Activated CD8-positive, alpha-beta memory T cell treated with anti-CD3 and anti-CD28 coated beads, Interleukin-2, amount 50 U/mL, for 4 hours (primary cell): Measurements from ENCODE around the gene GTF3C5.
A peak's percentile ranks its signal among the peaks of the same experiment; 100 is the strongest.

ENCODE experiments used
- DNase-seq: peaks from one replicate; pipeline ENCODE4 v3.0.0-alpha.2; 2020

Gene GTF3C5

DNA sequence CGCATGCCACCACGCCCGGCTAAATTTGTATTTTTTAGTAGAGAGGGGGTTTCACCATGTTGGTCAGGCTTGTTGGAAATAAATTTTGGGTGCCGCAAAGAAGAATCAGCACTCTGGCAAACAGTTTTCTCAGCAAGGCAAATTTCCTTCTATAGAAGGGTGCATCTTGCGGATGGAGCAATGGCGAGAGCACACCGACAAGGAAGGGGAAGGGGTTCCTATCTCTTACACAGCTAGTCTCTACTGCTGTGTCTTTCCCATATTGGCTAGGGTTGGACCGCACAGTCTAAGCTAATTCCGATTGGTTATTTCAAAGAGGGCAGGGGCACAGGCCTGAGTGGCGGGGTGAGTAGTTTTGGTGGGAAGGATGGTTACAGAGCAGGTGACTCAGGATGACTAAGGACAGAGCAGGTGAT, 707 bp downstream of the GTF3C5 start:
- no peak for DNase-seq

DNA sequence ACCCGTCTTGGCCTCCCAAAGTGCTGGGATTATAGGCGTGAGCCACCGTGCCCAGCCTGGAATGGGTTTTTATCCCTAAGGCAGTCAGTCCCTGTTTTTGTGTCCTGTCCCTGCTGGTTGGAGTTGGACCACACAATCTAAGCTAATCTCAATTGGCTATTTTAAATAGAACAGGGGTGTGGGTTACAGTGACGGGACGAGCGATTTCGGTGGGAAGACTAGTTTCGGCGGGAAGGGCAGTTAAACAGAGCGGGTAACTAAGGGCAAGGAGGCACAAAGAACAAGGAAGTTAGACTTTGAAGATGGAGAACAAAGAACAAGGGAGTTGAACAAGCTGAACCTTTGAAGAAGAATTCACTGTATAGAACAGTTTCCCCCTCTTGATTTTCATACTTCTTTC, 1.4 kb downstream of the GTF3C5 start:
- no peak for DNase-seq

- DNase-seq, result no peak
These were observed 4.9 kb downstream of the GTF3C5 start for GRCh38 chr9:133035669-133036068.

DNA sequence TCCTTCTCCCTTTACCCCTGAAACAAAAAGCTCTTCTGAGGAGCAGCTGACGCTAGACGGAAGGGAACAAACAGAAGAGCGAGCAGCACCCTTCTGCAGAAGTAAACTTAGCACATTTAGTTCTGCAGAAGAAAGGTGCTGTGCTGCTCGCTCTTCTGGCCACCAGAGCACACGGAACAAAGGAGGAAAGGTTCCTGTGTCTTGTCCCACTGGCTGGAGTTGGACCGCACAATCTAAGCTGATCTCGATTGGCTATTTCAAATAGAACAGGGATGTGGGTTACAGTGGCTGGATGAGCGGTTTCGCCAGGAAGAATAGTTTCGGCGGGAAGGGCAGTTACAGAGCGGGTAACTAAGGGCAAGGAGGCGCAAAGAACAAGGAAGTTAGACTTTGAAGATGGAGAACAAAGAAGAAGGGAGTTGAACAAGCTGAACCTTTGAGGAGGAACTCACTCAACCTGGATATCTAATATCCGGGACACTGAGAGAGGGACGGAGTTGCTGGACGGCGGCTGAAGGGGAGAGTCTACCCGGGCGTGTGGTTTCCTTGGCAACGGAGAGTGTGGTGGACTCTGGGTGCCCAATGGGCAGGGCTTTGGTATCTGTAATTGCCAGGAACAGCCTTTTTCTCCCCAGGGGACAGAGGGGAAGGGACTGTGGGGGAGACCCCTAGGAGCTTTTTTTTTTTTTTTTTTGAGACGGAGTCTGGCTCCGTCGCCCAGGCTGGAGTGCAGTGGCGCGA, 7.1 kb downstream of the GTF3C5 start:
- DNase-seq, result no peak

- DNase-seq, result peak; percentile 45
These were observed 10.2 kb downstream of the GTF3C5 start for GRCh38 chr9:133040892-133041479.

- no peak for DNase-seq
These were observed 11.2 kb downstream of the GTF3C5 start for GRCh38 chr9:133041958-133042357.

- no peak for DNase-seq
These were observed 11.9 kb downstream of the GTF3C5 start for GRCh38 chr9:133042676-133043075.

DNA sequence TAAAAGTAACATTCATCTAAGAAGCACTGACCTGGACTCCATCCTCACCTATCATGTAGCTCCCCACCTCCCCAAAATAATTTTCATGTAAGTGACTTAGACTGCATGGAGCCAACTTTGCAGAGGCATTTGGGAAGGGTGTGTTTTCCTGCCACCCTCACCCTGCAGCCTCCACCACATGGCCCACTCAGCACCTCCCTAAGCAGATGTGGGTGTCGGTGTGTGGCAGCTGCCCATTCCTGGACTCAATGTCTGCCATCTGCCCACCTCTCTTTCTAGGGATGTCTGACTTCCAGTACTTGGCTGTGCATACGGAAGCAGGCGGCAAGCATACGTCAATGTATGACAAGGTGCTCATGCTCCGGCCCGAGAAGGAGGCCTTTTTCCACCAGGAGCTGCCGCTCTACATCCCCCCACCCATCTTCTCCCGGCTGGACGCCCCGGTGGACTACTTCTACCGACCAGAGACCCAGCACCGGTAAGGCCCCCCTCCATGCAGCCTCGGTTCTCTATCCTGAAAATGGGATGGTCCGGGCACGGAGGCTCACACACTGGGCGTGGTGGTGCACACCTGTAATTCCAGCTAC, 12.7 kb downstream of the GTF3C5 start:
- DNase-seq, result no peak

DNA sequence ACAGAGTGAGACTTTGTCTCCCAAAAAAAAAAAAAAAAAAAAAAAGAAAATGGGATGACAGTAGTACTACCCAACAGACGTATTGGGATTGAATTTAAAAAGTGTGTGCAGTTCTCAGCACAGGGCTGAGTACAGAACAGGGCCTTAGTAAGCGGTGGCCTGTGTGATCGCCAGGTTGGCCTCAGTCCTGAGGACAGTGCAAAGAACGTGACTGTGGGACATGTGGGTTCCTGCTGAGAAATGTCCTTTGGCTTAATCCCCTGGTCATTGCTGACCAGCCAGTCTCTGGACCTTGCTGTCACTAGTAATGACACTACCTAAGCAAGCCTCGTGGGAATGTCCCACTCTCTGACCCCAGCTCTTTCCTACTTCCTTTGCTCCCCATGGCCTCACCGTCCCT, 13.3 kb downstream of the GTF3C5 start:
- DNase-seq, result no peak

- DNase-seq, result no peak
These were observed 13.9 kb downstream of the GTF3C5 start for GRCh38 chr9:133044661-133045060.

GRCh38 chr9:133045132-133045531, 14.3 kb downstream of the GTF3C5 start:
- DNase-seq, result no peak

- no peak for DNase-seq
These were observed 15.6 kb downstream of the GTF3C5 start for GRCh38 chr9:133046196-133046899.

- DNase-seq, result no peak
These were observed 16.1 kb downstream of the GTF3C5 start for GRCh38 chr9:133046900-133047295.

DNA sequence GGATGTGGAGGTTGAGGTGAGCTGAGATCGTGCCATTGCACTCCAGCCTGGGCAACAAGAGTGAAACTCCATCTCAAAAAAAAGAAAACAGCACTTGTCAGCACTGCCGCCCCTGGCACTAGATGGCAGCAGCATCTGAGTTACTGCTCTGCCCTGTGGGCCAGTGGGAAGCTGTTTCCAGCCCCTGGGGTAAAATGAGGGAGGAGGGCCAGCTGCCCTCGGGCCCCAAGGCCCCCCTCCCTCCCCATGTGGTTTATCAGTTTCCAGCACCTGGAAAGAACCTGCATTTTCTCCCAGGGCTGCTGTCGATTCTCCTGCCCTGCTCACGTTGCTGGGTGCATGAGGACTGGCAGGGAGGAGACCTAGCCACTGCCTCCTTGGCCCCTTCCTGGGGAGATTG, 17.8 kb downstream of the GTF3C5 start:
- DNase-seq, result no peak

GRCh38 chr9:133049043-133049442, 18.2 kb downstream of the GTF3C5 start:
- DNase-seq, result no peak

DNA sequence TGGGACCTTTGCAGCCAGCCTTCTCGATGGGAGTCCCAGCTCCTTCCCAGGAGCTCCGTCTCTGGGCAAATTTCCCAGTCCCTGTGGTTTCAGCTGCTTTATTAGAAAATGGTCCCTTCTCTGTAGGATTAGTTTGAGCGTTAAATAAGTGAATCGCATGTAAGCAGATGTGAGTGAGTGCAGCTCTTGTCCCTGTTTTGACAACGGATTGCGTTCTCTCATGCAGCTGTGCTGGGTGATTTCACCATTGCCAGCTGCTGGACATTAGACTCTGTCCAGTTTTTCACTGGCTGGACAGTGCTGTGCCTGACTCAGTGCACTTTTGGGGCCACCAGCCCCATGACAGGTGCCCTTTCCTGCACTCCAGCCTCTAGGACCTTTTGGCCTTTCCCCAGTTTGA, 19.3 kb downstream of the GTF3C5 start:
- no peak for DNase-seq

- no peak for DNase-seq
These were observed 20.0 kb downstream of the GTF3C5 start for GRCh38 chr9:133050781-133051180.

DNA sequence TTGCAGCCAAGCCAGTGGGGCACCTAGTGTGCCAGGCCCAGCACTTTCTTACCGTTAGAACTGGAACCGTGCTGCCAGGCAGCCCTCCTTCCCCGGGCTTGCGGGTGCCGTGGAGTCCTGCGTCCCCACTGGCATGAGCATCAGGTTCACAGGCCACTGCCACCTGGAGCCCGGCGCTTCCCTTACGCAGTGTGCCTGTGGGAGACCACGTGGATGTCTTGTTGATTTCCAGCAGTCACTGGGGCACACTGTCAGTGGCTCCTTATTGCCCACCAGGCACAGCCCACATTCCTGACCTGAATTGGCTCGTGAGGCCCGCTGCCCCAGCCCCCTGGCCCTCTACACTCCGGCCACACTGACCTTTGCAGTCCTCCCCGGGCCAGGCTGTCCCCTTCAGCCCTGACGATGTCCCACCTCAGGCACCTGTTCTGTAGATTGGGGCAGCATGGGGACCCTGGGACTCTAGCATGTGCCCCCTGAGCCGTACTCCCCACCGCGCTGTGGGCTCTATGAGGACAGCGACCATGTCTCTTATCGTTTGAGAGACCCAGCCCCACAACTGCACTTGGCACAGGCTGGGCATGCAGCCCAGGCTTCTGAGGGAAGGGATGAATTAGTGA, 20.6 kb downstream of the GTF3C5 start:
- no peak for DNase-seq

- no peak for DNase-seq
These were observed 21.3 kb downstream of the GTF3C5 start for GRCh38 chr9:133051966-133052539.

DNA sequence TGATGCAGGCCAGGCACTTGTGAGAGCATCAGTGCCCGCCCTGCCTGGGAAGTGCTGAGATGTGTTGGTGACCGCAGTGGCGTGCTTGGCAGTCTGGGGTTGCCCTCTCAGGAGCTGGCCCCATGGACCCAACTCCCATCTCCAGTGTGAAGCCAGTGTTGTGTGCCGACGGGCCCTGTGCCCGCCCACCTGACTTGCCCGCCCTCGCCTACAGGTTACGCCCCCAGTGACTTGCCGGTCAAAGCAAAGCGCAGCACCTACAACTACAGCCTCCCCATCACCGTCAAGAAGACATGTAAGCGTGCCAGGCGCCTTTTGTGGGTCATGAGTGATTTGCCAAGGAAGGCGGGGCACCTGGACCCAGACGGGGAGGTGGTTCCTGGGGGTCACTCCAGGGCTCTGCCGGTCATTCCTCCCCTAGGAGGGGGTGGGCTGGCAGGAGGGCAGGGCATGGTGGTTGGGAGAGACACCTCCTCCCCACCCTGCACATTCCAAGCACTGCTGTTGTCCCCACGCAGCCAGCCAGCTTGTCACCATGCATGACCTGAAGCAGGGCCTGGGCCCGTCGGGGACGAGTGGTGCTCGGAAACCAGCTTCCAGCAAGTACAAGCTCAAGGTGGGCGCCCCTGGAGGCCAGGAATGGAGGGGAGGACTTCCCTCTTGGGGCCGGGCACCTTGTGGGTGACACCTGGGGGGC, 23.5 kb downstream of the GTF3C5 start:
- DNase-seq, result no peak

- DNase-seq, result no peak
These were observed 24.2 kb downstream of the GTF3C5 start for GRCh38 chr9:133054966-133055365.

DNA sequence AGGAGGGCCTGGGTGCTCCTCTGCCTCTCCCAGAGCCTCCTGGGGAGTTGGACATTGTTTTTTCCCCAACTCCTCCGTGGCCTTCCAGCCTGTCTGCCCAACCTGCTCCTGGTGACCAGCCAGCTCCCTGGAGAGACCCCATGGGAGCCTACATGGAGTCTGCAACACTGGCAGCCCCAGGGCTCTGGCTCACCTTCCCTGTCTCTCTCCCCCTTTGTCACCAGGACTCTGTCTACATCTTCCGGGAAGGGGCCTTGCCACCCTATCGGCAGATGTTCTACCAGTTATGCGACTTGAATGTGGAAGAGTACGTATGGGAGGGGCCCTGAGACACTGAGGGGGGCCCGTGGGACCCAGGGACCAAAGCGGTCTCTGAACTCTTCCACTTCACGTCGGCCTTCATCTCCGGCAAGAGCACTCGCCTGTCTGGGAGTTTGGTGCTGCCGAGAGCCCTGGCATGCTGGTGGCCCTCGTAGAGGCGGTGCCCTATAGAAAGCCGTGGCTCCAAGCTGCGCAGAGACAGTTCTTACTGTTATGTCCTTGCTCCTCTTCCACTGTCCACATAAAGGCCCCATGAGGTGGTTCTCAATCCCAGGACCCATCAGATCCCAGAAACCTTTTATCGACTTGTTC, 25.1 kb downstream of the GTF3C5 start:
- no peak for DNase-seq
